HTR-8/SVneo (cell line): ENCODE results near the gene VKORC1.
"Not testable (repeated sequence)": the region's sequence is repeated elsewhere in the genome, so short reads cannot be mapped to it uniquely, and the experiment has no call there.

ENCODE experiments used
- DNase-seq: peaks from one replicate; pipeline ENCODE4 v3.0.0; 2011; ENCODE audit warnings: low spot score, mixed read lengths; ENCODE audit not compliant: insufficient read length
- FAIRE-seq: peaks from 2 replicates; lab custom pipeline; 2011; peaks lifted over from hg19 to GRCh38; lab: Jason Lieb, UNC

VKORC1 gene

DNA sequence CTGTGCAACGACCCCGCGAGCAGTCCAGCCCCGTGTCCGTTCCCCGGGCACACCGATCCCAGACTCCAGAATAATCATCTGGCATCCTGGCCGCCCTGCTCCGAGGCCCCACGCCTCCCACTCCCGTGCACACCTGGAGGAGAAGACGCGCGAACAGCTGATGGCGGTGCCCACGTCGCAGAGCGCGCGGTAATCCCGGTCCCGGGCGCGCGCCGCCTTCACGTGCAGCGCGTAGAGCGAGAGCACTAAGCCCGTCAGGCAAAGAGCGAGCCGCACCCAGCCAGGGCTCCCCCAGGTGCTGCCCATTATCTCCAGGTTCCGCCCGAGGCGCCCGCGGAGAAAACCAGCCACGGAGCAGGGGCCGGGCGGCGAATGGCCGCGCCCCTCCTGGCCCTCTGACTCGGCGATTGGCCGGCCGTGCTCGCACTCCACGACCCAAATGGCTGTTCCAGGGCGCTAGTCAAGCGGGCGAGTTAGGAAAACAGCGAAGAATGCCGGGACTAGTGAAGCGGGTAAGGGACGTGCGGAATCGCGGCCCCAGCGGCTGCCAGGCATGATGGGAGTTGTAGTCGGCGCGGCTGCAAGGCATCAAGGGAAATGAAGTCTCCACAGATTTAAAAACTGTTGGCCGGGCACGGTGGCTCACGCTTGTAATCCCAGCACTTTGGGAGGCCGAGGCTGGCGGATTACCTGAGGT, at the start of gene VKORC1:
VKORC1 (minus strand) TSS at position 374 of the 697 bp plus-strand sequence; CDS start at position 306, 68 bp downstream.
- peak; percentile 90 for FAIRE-seq
- peak; percentile 98 for DNase-seq

DNA sequence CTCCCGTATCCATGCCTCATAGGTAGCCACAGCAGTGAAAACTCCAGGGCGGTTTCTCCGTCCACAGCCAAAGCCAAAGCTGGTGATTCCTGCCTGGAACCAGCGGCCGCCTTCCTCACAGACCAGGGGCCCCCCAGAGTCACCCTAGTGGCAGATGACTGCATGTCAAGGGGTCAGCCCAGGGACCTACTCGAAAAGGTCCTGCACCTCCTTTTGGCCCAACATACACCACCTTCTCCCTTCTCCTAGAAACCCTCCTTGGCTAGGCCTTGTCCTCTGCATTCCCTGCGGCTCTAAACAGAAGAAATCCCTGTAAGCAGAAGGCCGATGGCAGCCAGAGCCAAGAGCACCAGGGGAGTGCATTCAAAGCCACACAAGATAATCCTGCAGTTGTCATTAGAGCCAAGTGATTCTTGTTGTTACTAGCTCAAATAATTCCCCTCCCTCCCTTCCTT, 49.1 kb upstream of the VKORC1 start:
- DNase-seq (no peak), FAIRE-seq (no peak)

- FAIRE-seq (no peak), DNase-seq (no peak)
Observed at GRCh38 chr16:31143011-31143693, 48.6 kb upstream of the VKORC1 start.

DNA sequence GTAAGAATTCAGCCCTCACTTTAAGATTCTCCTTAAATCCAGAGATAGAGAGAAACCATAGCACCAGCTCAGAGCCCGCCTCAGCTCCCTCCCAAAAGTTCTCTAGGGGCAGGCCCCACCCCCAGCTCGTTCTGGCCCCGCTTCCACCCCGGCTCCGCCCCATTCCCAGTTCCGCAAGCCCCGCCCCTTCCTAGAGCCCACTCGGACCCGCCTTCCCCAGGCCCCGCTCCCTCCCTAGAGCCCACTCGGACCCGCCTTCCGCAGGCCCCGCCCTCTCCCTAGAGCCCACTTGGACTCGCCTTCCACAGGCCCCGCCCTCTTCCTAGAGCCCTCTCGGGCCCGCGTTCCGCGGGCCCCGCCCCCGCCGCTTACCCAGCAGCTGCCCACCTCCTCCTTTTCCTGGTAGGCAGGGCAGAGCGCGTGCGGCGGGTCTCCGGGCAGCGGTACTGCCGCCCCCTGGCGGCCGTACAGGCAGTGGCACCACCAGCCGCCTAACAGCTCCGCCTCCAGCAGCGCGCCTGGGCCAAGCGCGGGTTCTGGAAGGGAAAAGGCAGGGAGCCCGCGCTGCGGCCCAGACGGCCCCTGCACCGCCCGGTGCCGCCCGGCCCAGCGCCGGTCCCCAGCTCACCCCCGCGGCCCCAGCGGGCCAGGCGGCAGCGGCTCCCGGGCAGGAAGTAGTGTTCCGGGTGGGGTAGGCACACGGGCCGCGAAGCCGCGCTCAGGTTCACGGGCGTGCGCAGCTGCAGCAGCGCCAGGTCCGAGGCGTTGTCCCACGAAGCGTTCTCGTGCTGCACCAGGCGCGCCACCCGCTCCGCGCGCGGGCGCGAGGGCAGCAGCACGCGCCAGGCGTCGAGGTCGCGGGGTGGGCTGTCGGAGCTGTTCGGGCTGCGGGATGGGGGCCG, 47.8 kb upstream of the VKORC1 start:
- FAIRE-seq: peak; percentile 91

GRCh38 chr16:31141489-31142108, 47.0 kb upstream of the VKORC1 start:
- DNase-seq (no peak), FAIRE-seq (no peak)

More for the DNA sequence above, 47.8 kb upstream of the VKORC1 start:
- DNase-seq: peak; percentile 99

DNA sequence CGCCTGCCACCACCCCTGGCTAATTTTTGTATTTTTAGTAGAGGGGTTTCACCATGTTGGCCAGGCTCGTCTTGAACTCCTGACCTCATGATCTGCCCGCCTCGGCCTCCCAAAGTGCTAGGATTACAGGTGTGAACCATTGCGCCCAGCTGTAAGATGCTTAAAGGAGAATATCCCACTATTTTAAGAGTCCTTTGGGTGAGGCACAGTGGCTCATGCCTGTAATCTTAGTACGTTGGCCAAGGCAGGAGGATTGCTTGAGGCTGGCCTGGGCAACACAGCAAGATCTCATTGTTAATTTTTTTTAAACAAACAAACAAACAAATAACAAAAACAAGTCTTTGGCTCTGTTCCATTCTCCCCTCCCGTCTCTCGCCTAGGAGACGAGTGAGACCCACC, 46.5 kb upstream of the VKORC1 start:
- FAIRE-seq, DNase-seq: not testable (repeated sequence)

DNA sequence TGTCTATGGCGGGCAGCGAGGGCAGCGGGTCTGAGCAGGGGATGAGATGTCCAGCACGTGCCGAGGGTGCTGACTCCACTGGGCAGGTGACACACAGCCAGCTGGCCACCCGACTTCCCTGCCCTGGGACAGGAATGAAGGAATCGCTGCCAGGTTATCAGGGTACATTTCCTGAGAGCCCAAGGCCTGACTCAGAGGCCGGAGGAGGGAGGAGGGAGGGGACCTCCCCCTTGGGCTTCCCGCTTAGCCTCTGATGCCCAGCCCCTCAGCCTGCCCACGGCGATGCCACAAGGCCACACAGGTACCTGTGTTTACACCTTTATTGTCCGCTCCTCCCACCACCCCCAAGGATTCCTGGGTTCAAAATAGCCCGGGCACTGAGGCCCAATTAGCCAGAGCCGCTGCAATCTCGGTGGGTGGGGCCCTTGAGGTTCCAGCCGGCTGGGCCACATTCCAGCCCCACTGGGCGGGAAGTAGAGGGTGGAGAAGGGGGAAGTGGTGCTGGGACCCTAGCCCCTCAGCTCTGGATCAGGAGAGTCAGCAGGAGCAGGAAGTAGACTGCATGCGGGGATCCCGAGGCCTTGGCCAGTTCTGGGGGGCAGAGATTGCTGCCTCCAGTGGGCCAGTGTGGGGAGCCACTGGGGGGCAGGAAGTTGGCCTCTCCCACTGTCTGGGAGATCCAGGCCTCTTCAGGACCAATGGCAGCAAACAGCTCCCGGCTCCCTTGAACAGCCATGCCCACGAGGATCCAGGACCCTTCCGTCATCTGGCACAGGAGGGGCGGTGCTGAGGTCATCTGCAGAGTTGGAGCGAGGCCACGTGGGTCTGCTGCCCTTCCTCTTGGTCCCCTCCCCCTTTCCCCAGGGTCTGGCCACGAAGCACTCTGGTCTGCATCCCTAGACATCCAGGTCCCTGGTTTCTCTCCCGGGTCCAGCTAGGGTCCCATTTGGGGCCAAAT, 44.3 kb upstream of the VKORC1 start:
- peak; percentile 90 for DNase-seq
- FAIRE-seq: peak; percentile 91

GRCh38 chr16:31136822-31137499, 42.4 kb upstream of the VKORC1 start:
- not testable (repeated sequence) for DNase-seq, FAIRE-seq

GRCh38 chr16:31136287-31136662, 41.7 kb upstream of the VKORC1 start:
- FAIRE-seq (no peak), DNase-seq (no peak)

DNA sequence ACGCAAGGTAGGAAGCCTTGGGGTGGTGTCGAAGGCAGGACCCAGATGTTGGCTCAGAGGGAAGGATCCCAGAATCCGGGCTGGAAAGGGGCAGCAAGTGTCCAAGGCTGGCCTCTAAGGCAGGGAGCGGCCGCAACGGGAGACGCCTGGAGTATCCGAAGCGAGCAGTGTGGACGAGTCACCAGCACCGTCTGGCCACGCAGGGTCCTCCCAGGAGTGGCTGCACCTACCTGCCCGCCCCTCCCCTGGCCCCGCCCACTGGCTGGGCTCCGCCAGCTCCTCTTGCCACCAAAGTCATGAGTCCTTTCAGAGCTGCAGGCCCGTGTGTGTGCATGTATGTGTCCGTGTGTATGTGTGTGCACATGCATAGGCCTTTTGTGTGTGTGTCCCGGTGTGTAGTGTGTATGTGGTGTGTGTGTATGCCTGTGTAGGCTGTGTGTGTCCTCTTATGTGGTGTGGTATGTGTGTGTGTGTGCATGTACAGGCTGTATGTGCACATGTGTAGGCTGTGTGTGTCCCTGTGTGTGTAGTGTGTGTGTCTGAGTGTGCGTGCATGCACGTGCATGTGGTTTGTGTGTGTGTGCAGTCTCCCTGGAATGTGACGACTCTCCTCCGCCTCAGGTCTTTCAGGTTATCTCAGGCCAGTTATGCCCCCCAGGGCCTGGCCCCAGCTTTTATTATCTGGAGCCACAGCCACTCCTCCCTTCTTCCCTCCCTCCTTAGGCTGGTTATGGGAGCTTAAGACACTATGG, 41.1 kb upstream of the VKORC1 start, which contains the start of gene PRSS8:
PRSS8 (minus strand) TSS at position 193 of the 752 bp plus-strand sequence. CDS start 229 bp downstream, outside the sequence.
- FAIRE-seq (peak; percentile 84), DNase-seq (no peak)

DNA sequence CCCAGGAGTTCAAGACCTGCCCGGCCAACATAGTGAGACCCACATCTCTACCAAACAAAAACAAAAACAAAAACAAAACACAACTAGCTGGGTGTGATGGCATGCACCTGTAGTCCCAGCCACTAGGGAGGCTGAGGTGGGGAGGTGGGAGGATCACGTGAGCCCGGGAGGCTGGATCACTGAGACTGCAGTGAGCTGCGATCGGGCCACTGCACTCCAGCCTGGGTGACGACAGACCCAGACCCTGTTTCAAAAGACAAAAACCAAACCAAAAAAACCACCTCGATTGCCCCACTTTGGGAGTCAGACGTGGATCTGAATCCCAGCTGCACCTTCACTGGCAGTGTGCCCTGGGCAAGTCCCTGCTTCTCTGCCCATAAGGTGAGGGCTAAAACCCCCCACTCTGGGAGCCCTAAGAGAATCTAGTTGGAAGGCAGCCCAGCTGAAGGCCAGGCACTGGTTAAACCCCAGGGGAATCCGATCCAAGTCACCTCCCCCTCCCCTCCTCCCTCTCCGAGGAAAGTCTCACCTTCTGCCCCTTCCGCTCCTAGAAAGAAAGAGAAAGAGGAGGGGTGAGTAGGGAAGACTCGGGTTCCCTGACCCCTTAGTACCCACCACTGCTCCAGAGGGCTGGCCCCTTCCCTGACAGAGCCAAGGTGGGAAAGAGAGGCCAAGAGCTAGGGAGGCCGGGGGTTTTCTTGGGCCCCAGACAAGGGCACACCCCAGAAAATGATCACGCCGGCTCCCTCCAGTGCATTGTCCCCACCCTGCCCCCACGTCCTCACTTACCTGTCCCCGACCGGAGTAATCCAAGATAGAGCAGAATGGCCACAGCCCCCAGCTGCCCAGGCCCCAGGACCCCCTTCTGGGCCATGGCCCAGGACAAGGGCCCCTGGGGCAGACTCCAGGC, 40.3 kb upstream of the VKORC1 start:
- no peak for DNase-seq
- no peak for FAIRE-seq

DNA sequence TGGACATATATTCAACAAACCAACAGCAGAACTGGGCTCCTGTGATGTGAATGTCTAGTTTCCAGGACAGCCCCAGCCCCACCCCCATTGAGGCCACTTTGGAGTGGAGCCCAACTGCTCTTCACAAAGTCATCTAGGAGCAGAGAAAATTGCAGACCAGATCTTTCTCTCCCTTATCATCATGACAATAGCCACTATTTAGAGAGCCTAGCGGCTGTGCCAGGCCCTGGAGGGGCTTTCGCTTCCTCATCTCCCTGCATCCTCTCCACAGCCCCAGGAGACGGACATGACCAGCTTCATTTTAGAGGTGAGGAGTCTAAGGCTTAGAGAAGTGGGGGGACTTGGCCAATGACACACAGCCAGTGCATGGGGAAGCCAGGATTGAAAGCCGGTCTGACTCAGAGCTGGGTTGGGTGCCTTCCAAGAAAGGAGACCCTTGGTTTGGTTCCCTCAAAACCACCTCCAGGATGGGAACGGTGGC, 39.5 kb upstream of the VKORC1 start:
- FAIRE-seq: no peak
- no peak for DNase-seq

- no peak for DNase-seq
- FAIRE-seq: no peak
Observed at GRCh38 chr16:31133046-31133501, 38.5 kb upstream of the VKORC1 start.

- FAIRE-seq (no peak), DNase-seq (no peak)
Observed at GRCh38 chr16:31132303-31132979, 37.8 kb upstream of the VKORC1 start.

GRCh38 chr16:31131841-31132271, 37.3 kb upstream of the VKORC1 start:
- FAIRE-seq (no peak), DNase-seq (no peak)

DNA sequence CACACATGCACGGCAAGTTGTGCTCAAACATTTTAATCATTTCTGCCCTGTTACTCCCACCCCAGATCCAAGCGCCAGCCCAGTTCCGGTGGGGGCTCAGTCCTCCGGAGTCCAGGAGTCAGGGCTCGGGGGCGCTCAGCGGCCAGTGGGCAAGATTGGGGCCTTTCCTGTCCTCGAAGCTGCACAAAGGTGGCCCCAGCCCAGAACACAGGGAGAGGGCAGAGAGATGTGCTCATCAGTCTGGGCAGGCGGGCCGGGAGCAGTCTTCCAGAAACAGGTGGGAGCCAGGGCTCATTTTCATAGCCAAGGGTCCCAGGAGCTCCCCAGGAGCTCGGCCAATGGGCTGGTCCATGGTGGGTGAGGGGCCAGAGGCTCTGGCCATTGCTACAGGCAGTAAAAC, 36.8 kb upstream of the VKORC1 start:
- no peak for FAIRE-seq

More for the DNA sequence above, 36.8 kb upstream of the VKORC1 start:
- no peak for DNase-seq
